Stimulated activated CD4-positive, alpha-beta T cell treated with anti-CD3 and anti-CD28 coated beads, Interleukin-1b, Interleukin-23, amount 100 ng/mL, for 24 hours (primary cell): ENCODE measurements around the gene IGSF23.

Source experiments
- DNase-seq, 4 experiments: peaks; one replicate each; pipeline ENCODE4 v3.0.0-alpha.2; 2020; ENCODE audit warnings: low read depth in 4 of 4, low spot score in 1 of 4

Gene IGSF23

DNA sequence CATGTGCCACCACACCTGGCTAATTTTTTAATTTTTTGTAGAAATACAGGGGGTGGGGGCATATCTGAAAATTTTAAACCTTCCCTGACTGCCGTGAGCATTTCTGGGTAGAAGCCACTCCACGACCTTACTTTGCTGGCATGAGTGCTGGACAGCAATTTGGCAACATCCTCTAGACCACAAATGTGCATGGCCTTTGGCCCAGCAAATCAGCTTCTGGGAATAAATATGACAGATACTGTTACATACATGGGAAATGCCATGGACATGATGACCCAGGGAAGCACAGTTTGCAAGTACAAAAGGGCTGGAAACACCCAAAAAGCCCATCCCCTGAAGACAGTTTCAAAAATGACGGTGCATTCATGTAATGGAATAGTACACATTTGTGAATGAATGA is 27.2 kb downstream of the IGSF23 start:
- DNase-seq: no peak

GRCh38 chr19:44641501-44642265 is 28.3 kb downstream of the IGSF23 start:
- DNase-seq: no peak

DNA sequence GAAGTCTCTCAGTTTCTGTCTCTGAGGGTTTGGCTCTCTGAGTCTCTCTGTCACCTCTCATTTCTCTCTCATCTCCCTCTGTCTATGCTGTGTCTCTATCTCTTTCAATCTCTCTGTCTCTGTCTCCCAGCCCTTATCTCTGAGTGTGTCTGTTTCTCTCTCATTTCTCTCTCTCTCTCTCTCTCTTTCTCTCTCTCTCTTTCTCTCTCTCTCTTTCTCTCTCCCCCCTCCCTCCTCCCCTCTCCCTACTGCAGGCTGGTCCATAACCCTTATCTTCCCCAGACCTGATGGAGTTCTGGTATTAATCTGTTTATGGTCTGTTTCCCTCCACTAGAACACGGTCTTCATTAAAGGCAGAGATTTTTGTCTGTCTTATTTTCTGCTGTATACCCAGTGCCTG is 29.0 kb downstream of the IGSF23 start:
- no peak for DNase-seq

DNA sequence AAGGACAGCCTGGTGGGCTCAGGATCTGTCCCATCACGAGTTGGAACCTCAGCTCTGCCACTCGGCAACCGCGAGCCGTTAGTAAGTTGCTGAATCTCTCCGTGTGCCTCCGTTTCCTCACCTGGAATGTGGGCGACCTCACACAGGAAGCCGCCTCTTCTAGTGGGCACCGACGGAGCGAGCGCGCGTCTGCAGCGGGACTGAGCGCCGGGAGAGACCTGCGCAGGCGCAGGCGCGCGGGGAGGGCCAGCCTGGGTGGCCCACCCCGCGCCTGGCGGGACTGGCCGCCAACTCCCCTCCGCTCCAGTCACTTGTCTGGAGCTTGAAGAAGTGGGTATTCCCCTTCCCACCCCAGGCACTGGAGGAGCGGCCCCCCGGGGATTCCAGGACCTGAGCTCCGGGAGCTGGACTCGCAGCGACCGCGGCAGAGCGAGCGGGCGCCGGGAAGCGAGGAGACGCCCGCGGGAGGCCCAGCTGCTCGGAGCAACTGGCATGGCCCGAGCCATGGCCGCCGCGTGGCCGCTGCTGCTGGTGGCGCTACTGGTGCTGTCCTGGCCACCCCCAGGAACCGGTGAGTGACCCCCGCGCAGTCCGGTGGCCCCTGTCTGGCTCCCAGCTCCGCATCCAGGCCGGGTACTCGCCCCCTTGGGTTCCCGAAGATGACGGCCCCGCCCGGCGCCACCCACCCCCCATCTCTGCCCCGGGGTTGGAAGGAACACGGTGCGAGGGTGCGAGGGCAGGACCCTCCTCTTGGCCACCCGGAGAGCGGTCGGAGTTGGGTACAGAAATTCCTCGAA is 30.4 kb downstream of the IGSF23 start, which contains the start of gene PVR:
Gene PVR (plus strand): TSS at position 306 of the 797 bp plus-strand sequence. CDS start 187 bp downstream, at position 493.
- DNase-seq: peak in 1 of 4 experiments; percentile 50

- no peak for DNase-seq
Measured at GRCh38 chr19:44644402-44645016, 31.1 kb downstream of the IGSF23 start.

GRCh38 chr19:44645407-44646048 is 32.2 kb downstream of the IGSF23 start:
- no peak for DNase-seq

DNA sequence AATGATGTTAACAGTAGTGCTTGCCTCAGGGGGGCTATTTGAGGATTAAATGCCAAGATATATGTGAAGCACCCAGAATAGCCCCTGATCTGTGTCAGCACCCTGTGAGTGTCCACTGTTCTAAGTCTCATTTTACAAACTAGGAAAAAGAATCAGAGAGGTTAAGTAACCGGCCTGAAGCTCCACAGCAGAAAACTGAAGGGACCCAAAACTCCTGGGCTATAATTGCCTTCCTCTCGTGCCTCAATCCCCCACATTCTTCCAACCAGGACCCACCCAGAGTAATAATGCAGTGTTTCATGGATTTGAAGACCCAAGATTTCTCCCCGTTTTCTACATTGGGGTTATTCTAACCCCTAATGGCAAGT is 32.7 kb downstream of the IGSF23 start:
- no peak for DNase-seq

GRCh38 chr19:44647144-44647543 is 33.8 kb downstream of the IGSF23 start:
- no peak for DNase-seq

DNA sequence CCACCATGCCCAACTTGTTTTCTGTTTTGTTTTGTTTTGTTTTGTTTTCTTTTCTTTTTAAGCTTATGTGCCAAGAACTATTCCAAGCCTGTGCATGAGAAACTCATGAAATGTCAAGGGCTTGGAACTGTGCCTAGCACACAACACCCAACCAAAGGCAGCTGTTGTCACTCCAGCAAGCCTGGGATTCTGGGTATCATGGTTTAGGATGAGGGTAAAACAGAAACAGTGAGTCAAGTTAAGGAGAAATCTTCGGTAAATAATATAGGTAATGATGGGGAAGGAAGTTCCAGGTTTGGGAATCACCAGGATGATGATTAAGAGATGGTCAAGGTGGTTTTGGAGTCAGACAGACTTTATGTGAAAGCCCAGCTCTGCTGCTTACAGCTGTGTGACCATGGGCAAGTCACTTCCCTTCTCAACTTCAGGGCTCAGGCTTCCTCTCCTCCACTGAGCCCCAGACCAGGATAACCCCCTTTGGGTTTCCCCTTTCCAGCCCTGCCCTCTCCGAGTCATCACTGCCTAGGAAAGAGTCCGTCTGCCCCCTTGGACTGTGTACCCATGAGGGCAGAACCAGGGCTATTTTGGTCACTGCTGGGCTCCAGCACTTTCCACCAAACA is 35.4 kb downstream of the IGSF23 start:
- DNase-seq: no peak

DNA sequence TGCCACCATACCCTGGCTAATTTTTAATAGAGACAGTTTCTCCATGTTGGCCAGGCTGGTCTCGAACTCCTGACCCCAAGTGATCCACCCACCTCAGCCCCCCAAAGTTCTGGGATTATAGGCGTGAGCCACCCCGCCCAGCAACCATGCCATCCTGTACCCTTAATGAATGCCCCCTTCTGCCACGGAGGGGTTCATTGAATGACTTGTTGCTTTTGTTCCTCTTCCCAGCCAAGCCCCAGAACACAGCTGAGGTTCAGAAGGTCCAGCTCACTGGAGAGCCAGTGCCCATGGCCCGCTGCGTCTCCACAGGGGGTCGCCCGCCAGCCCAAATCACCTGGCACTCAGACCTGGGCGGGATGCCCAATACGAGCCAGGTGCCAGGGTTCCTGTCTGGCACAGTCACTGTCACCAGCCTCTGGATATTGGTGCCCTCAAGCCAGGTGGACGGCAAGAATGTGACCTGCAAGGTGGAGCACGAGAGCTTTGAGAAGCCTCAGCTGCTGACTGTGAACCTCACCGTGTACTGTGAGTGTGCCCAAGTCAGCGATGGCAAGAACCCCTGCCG is 36.3 kb downstream of the IGSF23 start:
- DNase-seq: no peak

- DNase-seq: no peak
Measured at GRCh38 chr19:44653343-44653742, 40.0 kb downstream of the IGSF23 start.

- peak; percentile 18 to 59 (median 40) for DNase-seq
Measured at GRCh38 chr19:44653977-44654774, 40.8 kb downstream of the IGSF23 start.

DNA sequence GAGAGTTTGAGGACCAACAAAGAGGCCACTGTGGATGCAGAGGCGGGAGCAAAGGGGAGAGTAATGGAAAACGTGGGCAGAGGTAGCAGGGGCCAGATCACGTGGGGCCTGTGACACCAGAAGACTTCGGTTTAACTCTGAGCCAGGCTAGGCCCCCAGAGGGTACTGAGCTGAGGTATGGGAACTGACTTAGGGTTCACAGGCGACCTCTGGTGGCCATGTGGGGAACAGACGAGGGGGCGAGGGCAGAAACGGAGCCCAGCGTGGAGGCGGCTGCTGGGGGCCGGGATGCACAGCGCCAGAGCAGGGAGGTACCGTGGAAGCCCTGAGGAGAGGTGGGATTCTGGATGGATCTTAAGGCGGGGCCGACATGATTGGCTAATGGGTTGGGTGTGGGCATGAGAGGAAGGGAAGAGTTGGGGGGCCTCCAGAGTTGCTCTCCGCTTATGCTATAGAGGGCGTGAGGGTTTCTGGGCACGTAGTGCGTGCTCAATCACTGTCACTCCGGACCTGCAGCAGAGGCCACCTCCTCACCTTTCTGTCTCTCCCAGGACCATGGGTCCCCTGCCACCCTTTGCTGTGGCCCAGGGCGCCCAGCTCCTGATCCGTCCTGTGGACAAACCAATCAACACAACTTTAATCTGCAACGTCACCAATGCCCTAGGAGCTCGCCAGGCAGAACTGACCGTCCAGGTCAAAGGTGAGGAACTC is 44.0 kb downstream of the IGSF23 start:
- DNase-seq: peak; percentile 30 to 57 (median 56)

GRCh38 chr19:44658069-44658733 is 44.8 kb downstream of the IGSF23 start:
- no peak for DNase-seq

GRCh38 chr19:44660081-44660480 is 46.7 kb downstream of the IGSF23 start:
- no peak for DNase-seq

DNA sequence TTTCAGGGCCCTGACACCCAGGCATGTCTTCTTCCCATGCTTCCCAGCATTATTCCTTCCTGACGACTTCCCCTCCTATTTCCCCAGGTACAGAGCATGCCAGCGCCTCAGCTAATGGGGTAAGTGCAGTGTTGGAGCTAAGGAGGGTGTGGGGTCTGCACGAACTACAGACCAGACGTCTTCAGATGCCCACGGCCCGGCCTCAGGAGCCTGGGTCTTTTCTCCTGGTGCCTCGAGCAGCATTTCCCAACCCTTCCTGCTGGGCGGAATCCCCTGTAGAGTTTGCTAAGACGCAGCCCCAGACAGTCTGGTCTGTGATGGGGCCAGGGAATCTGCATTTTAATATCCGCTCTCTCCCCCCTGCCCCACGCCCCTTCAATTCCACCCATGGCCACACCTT is 47.8 kb downstream of the IGSF23 start:
- no peak for DNase-seq

- no peak for DNase-seq
Measured at GRCh38 chr19:44661904-44662303, 48.5 kb downstream of the IGSF23 start.

DNA sequence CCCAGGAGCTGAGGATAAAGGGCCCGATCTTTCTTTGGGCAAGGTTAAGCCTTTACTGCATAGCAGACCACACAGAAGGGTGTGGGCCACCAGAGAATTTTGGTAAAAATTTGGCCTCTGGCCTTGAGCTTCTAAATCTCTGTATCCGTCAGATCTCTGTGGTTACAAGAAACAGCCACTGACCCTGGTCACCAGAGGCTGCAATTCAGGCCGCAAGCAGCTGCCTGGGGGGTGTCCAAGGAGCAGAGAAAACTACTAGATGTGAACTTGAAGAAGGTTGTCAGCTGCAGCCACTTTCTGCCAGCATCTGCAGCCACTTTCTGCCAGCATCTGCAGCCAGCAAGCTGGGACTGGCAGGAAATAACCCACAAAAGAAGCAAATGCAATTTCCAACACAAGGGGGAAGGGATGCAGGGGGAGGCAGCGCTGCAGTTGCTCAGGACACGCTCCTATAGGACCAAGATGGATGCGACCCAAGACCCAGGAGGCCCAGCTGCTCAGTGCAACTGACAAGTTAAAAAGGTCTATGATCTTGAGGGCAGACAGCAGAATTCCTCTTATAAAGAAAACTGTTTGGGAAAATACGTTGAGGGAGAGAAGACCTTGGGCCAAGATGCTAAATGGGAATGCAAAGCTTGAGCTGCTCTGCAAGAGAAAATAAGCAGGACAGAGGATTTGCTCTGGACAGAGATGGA is 49.5 kb downstream of the IGSF23 start:
- DNase-seq: no peak
